HepG2 (cell line): Measurements from ENCODE around the gene ANXA7. TPM values are rescaled to one million over a fixed set of nuclear protein-coding genes. Genes with fewer than 3 reads are reported as not detected.

ENCODE experiments used
- ATAC-seq: fragments of 200-7000 bp; cut with Tn5 transposase; 3 replicates; pipeline ENCODE4 v1.9.1; 2020; ENCODE audit warnings: mild to moderate bottlenecking, moderate library complexity
- BruUV-seq: library from RNA; stranded (reverse); fragments of 400-500 nt; replicated peaks from 2 replicates; lab custom pipeline; 2021; lab: Mats Ljungman, UMichigan
- CTCF ChIA-PET: fragments of 300-600 bp; formaldehyde crosslinking; extraction: SDS; loops from one replicate; lab custom pipeline; 2021; ENCODE audit warnings: low total read pairs, inconsistent platforms, low intra/inter-chr PET ratio; lab: Yijun Ruan, JAX
- POLR2A ChIA-PET: fragments of 350-600 bp; sonication (Branson Sonifier 250); formaldehyde crosslinking; loops from one replicate; lab custom pipeline; 2020; ENCODE audit warnings: antibody characterized with exemption, inconsistent platforms; lab: Yijun Ruan, JAX
- DNase-seq: peaks from one replicate; pipeline ENCODE4 v3.0.0-alpha.2; 2015; ENCODE audit warnings: low spot score
- FAIRE-seq: peaks from 3 replicates; lab custom pipeline; 2011; peaks lifted over from hg19 to GRCh38; lab: Jason Lieb, UNC
- H2AFZ ChIP-seq: one replicate; pipeline ENCODE4 v1.6.1; 2011; ENCODE audit warnings: low read length, inconsistent platforms
- H3K27ac ChIP-seq: fragments of 300-600 bp; 3 replicates; pipeline ENCODE4 v1.8.0; 2011; ENCODE audit warnings: mixed run types, mild to moderate bottlenecking, mixed read lengths, low read length, inconsistent platforms; ENCODE audit not compliant: insufficient read depth; ENCODE audit errors: extremely low read length
- H3K27me3 ChIP-seq, 2 experiments: fragments of 200-600 bp in 1 of 2; 2 replicates in 1 of 2; 3 replicates in 1 of 2; pipeline versions ENCODE4 v1.6.0 to v1.8.0; 2011; ENCODE audit warnings: low read length in 2 of 2, mild to moderate bottlenecking in 2 of 2, moderate library complexity in 2 of 2, inconsistent platforms in 1 of 2; ENCODE audit not compliant: insufficient read depth in 2 of 2, control insufficient read depth in 1 of 2
- H3K36me3 ChIP-seq, 2 experiments: fragments of 200-600 bp in 1 of 2; replicated peaks in 1 of 2; 2 replicates in 1 of 2; 3 replicates in 1 of 2; pipeline versions ENCODE4 v1.5.1 to v1.8.0; 2011; ENCODE audit warnings: low read length in 2 of 2, inconsistent platforms in 1 of 2; ENCODE audit not compliant: insufficient read depth in 2 of 2, control insufficient read depth in 1 of 2
- H3K4me1 ChIP-seq: 2 replicates; pipeline ENCODE4 v1.5.1; 2012; ENCODE audit warnings: low read length, inconsistent platforms; ENCODE audit not compliant: insufficient read depth
- H3K4me2 ChIP-seq: 2 replicates; pipeline ENCODE4 v1.6.0; 2011; ENCODE audit warnings: low read depth, low read length, inconsistent platforms
- H3K4me3 ChIP-seq, 3 experiments: fragments of 200-600 bp in 1 of 3; sonication (generic), shearing (Covaris generic) in 1 of 3; replicated peaks in 1 of 3; 2 replicates each; pipeline ENCODE4 v1.5.1; 2011 to 2016; ENCODE audit warnings: low read length in 3 of 3, inconsistent platforms in 2 of 3, low read depth in 2 of 3, mild to moderate bottlenecking in 2 of 3, control low read depth in 1 of 3, mixed read lengths in 1 of 3; ENCODE audit not compliant: insufficient read depth in 1 of 3
- H3K79me2 ChIP-seq: one replicate; pipeline ENCODE4 v1.6.1; 2011; ENCODE audit warnings: low read length, inconsistent platforms; ENCODE audit not compliant: insufficient read depth
- H3K9ac ChIP-seq: 2 replicates; pipeline ENCODE4 v1.6.0; 2011; ENCODE audit warnings: mild to moderate bottlenecking, low read depth, low read length, inconsistent platforms; ENCODE audit not compliant: insufficient read depth
- H3K9me3 ChIP-seq: 2 replicates; pipeline ENCODE4 v1.5.1; 2012; ENCODE audit warnings: mild to moderate bottlenecking, low read length
- H4K20me1 ChIP-seq: 2 replicates; pipeline ENCODE4 v1.6.0; 2011; ENCODE audit warnings: inconsistent platforms, mild to moderate bottlenecking, low read length, moderate library complexity; ENCODE audit not compliant: insufficient read depth
- ARID5B ChIP-seq: IDR thresholded peaks from 2 replicates; pipeline ENCODE4 v1.4.0; 2020; ENCODE audit warnings: mild to moderate bottlenecking, missing genetic modification reagents
- HNRNPH1 ChIP-seq: fragments of 200-400 bp; formaldehyde crosslinking; optimal IDR thresholded peaks from 2 replicates; pipeline ENCODE3; 2017; ENCODE audit warnings: mild to moderate bottlenecking, low read depth, low read length
- HOXA3 ChIP-seq: sonication (generic); formaldehyde crosslinking; IDR thresholded peaks from 2 replicates; pipeline ENCODE4 v1.5.0; 2020; ENCODE audit warnings: missing genetic modification reagents
- MED13 ChIP-seq: sonication (generic); formaldehyde crosslinking; IDR thresholded peaks from 2 replicates; pipeline ENCODE4 v1.5.0; 2020; ENCODE audit warnings: missing genetic modification reagents
- WGBS: methylation state at CpG from one replicate; pipeline ENCODE4 v1.1.6; 2017; ENCODE audit warnings: low lambda C conversion rate; 5-methylcytosine and 5-hydroxymethylcytosine counted together
- in situ Hi-C: cut with HindIII; loops from 2 replicates; pipeline ENCODE4 v1.10.0; 2017; ENCODE audit warnings: low pct_unique_long_range_greater_than_20kb; ENCODE audit not compliant: extremely low pct_ligation_motif_present
- intact Hi-C: fragments of 100-400 bp; cut with micrococcal nuclease; formaldehyde crosslinking; loops from one replicate; pipeline ENCODE4 v1.10.0; 2022; ENCODE audit not compliant: unreplicated experiment
- polyA plus RNA-seq, 8 experiments: library from polyadenylated mRNA; depleted of rRNA in 3 of 8; stranded (reverse) in 7 of 8; unstranded in 1 of 8; fragments of >200 nt; fragmentation: Illumina TruSeq in 4 of 8; extraction: Trizol in 4 of 8; gene quantifications; 2 replicates each; pipeline versions ENCODE4 v1.2.1 to v1.2.3, GENCODE V29; 2011 to 2016; ENCODE audit warnings: low read depth in 4 of 8, missing spikeins in 1 of 8, mixed read lengths in 1 of 8; ENCODE audit not compliant: insufficient read depth in 1 of 8
- total RNA-seq, 5 experiments: library from RNA; depleted of rRNA; stranded (reverse); fragments of >200 nt; fragmentation: Illumina TruSeq; extraction: Trizol; gene quantifications; 2 replicates each; pipeline ENCODE4 v1.2.3, GENCODE V29; 2016; ENCODE audit warnings: low read depth in 1 of 5

Gene ANXA7
- total and polyA plus RNA-seq, 2 of the 13 experiments (the other 11 are each of a cell fraction or from before 2014, with no cell fraction given), result 54.8 to 89.0 TPM

- POLR2A ChIA-PET, result no interaction called here
- Histone ChIP-seq H3K9me3 (no peaks in the 10 kb centered on the region), H3K79me2 (no peaks in the 10 kb centered on the region), H3K4me1 (no peaks in the 10 kb centered on the region), H4K20me1 (no peaks in the 10 kb centered on the region), H2AFZ (no peak overlapping the region), H3K9ac (no peak overlapping the region), H3K27ac (no peak overlapping the region), H3K36me3 (0 out of 5 replicates have a peak, but pooled peaks cover 0 to 3% of the 10 kb centered on the region in 2 experiments), H3K4me3 (no peak overlapping the region), H3K4me2 (no peak overlapping the region), H3K27me3 (no peaks in the 10 kb centered on the region)
- FAIRE-seq (no peak), ATAC-seq (no peak), DNase-seq (no peak)
- in situ Hi-C loops, result no loop called here
- CTCF ChIA-PET, result no interaction called here
- intact Hi-C loops, result no loop called here
- TF ChIP-seq ARID5B, result no peak
- no peak for TF ChIP-seq HOXA3 (CRISPR knock-in tag)
- no peak for TF ChIP-seq HNRNPH1
- no peak for TF ChIP-seq MED13
- WGBS, result 98% methylated on average over 4 of the region's 4 CpGs
- no TSS peak for BruUV-seq
These were observed 45.6 kb downstream of the ANXA7 start for GRCh38 chr10:73368238-73368637.
